ENCODE measurements around the gene CTNNBIP1.
A peak's percentile ranks its signal among the peaks of the same experiment; 100 is the strongest.
"Not testable (repeated sequence)": the region's sequence is repeated elsewhere in the genome, so short reads cannot be mapped to it uniquely, and the experiment has no call there.

CTNNBIP1 gene

GRCh38 chr1:9827558-9828185 lies 82.4 kb downstream of the CTNNBIP1 start:
- DNase-seq (ENCODE audit: low spot score), result no peak

GRCh38 chr1:9826616-9827015 lies 83.5 kb downstream of the CTNNBIP1 start:
- DNase-seq (ENCODE audit: low spot score), result no peak

- no peak for DNase-seq (ENCODE audit: low spot score)
These were observed 84.0 kb downstream of the CTNNBIP1 start for GRCh38 chr1:9826087-9826486.

GRCh38 chr1:9825093-9826074 lies 84.7 kb downstream of the CTNNBIP1 start:
- peak; percentile 80 for DNase-seq (ENCODE audit: low spot score)

- DNase-seq (ENCODE audit: low spot score), result no peak
These were observed 85.4 kb downstream of the CTNNBIP1 start for GRCh38 chr1:9824702-9825089.

- peak; percentile 99 for DNase-seq (ENCODE audit: low spot score)
These were observed 85.9 kb downstream of the CTNNBIP1 start, which contains the start of gene CLSTN1 for GRCh38 chr1:9823943-9824701. Gene CLSTN1 (minus strand): TSS chr1:9823965. CDS start chr1:9823733, 232 bp downstream.

- DNase-seq (ENCODE audit: low spot score), result no peak
These were observed 86.5 kb downstream of the CTNNBIP1 start for GRCh38 chr1:9823693-9823942.

- DNase-seq (ENCODE audit: low spot score), result peak; percentile 45
These were observed 87.0 kb downstream of the CTNNBIP1 start for GRCh38 chr1:9822897-9823692.

GRCh38 chr1:9822490-9822889 lies 87.6 kb downstream of the CTNNBIP1 start:
- DNase-seq (ENCODE audit: low spot score), result no peak

GRCh38 chr1:9821710-9822109 lies 88.4 kb downstream of the CTNNBIP1 start:
- no peak for DNase-seq (ENCODE audit: low spot score)

GRCh38 chr1:9820521-9820920 lies 89.5 kb downstream of the CTNNBIP1 start:
- no peak for DNase-seq (ENCODE audit: low spot score)

GRCh38 chr1:9817734-9818133 lies 92.3 kb downstream of the CTNNBIP1 start:
- DNase-seq (ENCODE audit: low spot score), result no peak

GRCh38 chr1:9816199-9816598 lies 93.9 kb downstream of the CTNNBIP1 start:
- no peak for DNase-seq (ENCODE audit: low spot score)

- no peak for DNase-seq (ENCODE audit: low spot score)
These were observed 94.9 kb downstream of the CTNNBIP1 start for GRCh38 chr1:9815150-9815549.

GRCh38 chr1:9814619-9815018 lies 95.5 kb downstream of the CTNNBIP1 start:
- no peak for DNase-seq (ENCODE audit: low spot score)

GRCh38 chr1:9811239-9811966 lies 98.7 kb downstream of the CTNNBIP1 start:
- no peak for DNase-seq (ENCODE audit: low spot score)

GRCh38 chr1:9809100-9809510 lies 101.0 kb downstream of the CTNNBIP1 start:
- no peak for DNase-seq (ENCODE audit: low spot score)

GRCh38 chr1:9808459-9808858 lies 101.6 kb downstream of the CTNNBIP1 start:
- no peak for DNase-seq (ENCODE audit: low spot score)

- no peak for DNase-seq (ENCODE audit: low spot score)
These were observed 102.5 kb downstream of the CTNNBIP1 start for GRCh38 chr1:9807541-9807940.

GRCh38 chr1:9805972-9806371 lies 104.1 kb downstream of the CTNNBIP1 start:
- DNase-seq (ENCODE audit: low spot score), result not testable (repeated sequence)

GRCh38 chr1:9805006-9805508 lies 105.0 kb downstream of the CTNNBIP1 start:
- no peak for DNase-seq (ENCODE audit: low spot score)
